DMS79 (cell line): ENCODE data around the gene STX7.
"Not testable (repeated sequence)": the region's sequence is repeated elsewhere in the genome, so short reads cannot be mapped to it uniquely, and the experiment has no call there.

Experiments
- DNase-seq: peaks from one replicate; lab custom pipeline; 2025; lab: John Stamatoyannopoulos, UW

STX7 gene, protein sequence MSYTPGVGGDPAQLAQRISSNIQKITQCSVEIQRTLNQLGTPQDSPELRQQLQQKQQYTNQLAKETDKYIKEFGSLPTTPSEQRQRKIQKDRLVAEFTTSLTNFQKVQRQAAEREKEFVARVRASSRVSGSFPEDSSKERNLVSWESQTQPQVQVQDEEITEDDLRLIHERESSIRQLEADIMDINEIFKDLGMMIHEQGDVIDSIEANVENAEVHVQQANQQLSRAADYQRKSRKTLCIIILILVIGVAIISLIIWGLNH

DNA sequence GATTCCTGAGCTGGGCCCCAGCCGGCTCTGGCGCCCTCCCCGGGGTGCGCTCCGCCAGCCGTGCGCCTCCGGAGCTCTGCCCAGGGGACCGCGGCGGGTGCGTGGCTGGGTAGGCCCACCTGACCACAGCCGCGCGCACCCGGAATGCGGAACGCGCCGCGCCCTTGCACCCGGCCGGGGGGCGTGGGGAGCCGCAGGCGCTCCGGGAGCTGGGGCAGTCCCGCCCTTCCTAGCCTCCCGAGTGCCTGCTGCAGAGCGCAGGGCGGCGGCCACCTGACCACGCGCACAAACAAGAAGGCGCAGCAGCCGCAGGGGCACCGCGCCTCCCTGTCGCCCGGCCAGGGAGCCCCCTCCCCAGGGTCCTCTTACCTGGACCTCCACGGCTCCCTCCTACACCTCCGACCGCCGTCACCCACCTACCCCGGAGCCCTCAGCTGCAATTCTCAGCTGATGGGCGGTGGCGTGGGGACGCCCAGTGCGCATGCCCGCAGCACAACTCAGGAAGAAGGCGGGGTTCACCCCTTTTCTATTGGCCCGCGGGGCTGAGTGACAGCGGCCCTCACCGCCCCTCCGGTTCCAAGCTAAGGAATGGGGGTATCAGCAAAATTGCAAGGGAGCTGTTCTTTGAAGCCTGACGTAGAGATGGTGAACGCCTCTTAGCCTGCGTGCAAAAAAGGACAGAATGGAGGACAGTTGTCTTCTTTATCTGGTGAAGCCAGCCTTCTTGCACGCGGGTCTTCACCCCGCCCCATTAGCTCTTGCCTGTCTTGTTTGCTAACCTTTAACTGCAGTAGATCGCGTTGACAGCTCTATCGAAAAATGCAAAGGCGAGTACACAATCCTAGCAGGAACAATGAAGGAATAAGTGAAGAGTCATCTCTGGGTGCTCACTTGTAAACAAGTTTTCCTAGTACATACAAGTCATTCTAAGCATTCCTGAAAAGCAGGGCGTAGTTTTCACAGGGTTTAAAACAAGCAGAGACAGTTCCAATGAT lies at the start of gene STX7:
Gene STX7, minus strand, starts transcription at position 479 of the 995 bp plus-strand sequence. CDS start 9,586 bp downstream, outside the sequence.
- peak; percentile 60 for DNase-seq

DNA sequence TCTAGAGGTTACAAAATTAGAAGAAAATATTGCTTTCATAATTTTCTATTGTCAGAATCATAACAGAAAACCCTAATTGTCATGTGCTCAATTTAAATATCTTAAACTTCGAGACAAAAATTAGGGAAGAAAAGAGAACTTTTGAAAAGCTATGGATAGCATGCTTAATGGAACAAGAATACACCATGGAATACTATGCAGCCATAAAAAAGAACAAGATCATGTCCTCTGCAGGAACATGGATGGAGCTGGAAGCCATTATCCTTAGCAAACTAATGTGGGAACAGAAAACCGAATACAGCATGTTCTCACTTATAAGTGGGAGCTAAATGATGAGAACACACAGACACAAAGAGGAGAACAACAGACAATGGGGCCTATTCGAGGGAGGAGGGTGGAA lies 47.2 kb upstream of the STX7 start:
- DNase-seq = not testable (repeated sequence)

DNA sequence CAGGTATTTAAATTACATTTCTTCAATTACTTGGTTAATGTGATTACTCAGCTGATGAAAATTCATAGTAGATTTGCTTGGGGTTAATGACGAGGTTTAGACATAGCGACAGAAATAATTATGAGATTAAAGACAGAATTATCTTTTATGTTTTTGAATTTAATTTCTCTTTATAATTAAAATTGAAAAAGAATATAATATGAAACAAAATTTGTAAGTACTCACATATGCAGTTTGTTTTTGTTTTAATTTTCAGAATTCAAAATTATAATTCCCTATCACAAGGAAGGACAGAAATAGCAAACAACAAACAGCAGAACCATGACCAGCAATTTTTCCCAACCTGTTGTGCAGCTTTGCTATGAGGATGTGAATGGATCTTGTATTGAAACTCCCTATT lies 39.5 kb upstream of the STX7 start, which contains the start of gene TAAR8:
Gene TAAR8, plus strand, starts transcription at position 301 of the 400 bp plus-strand sequence. Its CDS starts 21 bp downstream, at position 322.
- DNase-seq = no peak

DNA sequence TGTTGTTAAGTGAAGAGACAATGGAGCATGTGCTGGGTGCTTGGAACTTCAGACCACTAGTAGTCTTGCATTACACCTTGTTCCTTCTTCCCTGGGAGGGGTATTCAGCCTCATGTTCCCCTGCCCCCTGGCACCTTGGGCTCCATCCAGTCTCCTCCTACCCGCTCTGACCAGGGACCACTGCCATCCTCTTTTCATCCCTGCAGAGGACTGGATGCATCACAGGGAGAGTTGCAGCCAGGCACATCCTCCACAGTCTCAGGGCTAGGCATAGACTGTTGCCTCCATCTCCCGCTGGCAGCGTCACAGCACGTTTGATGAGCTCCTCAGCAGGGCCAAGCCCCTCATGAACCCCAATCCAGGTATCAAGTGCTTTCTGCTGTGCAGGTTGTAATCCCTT lies 38.3 kb upstream of the STX7 start:
- DNase-seq = no peak

DNA sequence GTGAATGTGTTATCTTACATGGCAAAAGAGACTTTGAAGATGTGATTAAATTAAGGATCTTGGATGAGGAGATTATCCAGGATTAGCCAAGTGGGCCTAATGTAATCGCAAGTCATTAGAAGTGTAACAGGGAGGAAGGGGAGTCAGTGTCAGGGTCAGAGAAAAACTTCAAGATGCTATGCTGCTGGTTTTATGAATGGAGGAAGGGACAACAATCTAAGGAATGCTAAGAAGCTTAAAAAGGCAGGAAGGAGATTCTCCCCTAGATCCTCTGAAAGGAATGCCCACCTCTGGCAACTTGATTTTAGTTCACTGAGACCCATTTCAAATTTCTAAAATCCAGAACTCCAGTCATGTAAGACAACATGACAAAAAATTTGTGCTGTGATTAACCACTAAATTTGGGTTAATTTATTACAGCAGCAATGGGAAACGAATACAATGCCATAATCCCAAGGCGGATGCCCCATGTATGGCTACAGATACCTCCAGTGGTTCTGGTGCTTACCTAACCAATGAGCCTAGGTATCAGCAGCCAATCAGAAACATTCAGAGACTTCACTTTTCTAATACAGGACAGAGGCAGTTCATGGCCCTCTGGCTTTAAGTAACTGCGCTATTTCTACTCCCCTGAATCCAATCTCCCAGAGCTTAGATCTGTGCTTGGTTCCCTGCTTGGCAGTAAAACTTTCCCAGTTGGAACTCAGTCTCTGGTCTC lies 36.0 kb upstream of the STX7 start:
- DNase-seq = no peak

DNA sequence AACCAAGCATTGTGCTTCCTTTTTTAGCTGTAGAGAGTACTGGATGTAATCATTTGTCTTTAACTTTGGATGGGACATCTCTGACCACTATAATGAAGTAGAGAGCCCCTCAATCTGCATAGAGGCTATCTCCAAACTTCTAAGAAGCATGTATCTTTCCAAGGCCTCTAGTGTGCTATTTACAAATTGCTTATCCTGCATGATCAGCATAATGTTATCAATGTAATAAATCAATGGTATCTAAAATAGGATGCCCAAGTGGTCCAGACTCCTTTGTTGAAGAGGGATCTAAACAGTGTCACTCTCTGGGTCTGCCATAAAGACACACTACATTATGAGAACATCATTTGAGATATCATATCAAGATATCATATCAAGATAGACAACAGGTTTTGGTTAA lies 31.9 kb upstream of the STX7 start:
- no peak for DNase-seq

DNA sequence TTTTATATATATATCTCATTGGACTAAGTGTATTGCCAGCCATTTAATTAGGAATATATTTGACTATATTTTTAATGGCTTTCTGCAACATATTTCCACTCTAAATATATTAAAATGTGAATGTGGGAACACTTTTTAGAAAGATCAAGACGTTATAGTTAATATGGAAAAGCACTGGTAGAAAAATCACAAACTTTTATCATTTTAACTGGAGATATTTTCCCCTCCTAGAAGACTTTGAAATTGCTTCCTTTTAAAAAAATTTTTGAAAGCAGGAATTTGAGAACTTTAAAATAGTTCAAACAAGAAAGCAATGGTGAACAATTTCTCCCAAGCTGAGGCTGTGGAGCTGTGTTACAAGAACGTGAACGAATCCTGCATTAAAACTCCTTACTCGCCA lies 25.1 kb upstream of the STX7 start, which contains the start of gene TAAR9:
Gene TAAR9, plus strand, starts transcription at position 301 of the 400 bp plus-strand sequence. Its CDS starts 13 bp downstream, at position 314.
- DNase-seq = no peak

DNA sequence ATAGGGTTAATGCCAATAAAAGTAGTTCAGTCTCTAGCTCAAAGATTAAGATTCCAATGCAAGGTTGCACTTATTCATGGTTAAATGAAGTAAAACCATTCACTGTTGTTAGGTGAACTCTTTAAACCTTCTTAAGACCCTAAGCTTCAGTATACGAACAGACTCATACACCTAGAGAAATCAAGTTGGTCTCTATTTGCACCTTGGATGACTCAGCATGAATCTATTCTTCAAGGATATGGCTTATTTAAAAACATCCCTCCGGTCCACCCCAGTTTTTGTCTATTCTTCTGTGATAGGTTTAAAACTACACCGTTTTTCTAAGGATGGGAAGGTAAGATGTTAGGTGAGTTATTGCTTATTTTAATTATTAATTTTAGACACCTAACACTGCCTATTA lies 24.2 kb upstream of the STX7 start:
- no peak for DNase-seq

DNA sequence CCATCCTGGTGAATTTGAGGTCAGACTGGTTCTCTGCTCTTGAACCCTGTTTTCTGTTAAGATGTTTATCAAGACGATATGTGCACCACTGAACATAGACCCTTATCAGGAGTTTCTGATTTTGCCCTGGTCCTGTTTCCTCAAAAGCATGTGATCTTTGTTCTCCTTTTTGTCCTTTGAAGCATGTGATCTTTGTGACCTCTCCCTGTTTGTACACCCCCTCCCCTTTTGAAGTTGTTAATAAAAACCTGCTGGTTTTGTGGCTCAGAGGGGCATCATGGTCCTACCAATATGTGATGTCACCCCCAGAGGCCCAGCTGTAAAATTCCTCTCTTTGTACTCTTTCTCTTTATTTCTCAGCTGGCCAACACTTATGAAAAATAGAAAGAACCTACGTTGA lies 21.6 kb upstream of the STX7 start:
- not testable (repeated sequence) for DNase-seq

DNA sequence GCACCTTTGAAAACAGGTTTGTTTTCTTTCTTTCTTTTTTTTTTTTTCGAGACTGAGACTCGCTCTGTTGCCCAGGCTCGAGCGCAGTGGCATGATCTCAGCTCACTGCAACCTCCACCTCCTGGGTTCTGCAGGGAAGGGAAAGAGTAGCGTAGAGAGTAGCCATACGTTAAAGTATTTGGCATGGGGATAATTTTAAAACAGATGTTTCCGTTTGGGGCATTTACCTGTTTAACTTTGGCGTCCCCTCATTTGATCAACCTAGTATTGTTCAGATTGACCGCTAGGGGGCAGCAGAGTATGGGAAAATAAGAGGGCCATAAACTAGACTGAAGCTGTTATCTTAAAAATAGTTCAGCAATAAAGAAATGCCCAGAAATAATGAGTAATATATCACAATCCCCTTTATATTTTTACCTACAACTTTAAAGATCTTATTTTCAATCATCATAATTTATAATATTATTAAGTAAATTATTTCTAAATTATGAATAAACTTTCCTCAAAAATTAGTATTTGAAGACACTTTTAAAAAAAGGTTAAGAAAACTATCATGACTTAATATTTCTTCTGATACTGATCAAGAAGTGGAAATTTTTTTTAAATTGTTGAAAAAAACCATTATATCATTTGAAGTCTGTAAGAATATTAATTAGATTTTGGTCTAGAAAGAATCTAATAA lies 17.5 kb upstream of the STX7 start:
- DNase-seq = peak; percentile 7

DNA sequence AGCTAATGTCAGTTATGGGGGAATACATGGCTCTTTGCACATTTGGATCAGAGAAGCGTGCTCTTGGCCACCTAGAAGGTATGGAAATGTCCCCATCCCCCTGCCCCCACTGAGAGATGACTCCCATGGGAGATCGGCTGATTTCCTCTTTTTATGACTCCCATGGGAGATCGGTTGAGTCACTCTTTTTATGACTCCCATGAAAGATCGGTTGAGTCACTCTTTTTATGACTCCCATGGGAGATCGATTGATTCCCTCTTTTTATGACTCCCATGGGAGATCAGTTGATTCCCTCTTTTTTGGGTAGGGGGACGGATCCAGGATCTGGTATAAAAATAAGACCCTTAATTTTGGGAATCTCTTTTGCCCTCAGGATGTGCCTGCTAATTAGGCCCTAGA lies 14.9 kb upstream of the STX7 start:
- DNase-seq = no peak

DNA sequence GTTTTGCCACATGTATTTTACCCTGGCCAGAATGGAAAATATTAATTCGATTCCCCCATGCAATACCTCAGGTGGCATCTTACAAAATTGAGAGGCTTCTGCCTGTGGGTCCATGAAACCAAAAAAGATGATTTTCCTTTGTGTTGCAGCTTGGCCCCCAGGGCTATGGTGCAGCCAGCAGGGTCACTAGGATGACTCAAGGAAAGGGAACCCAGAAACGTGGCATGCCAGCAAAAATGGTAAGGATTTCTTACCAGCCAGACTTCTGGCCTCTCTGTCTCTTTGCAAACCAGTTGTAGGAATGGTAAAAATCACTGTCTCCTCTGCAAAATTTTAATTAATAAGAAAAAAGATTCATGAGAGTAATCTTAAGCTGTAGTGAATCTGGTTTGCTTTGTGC lies 13.5 kb upstream of the STX7 start:
- DNase-seq = no peak

DNA sequence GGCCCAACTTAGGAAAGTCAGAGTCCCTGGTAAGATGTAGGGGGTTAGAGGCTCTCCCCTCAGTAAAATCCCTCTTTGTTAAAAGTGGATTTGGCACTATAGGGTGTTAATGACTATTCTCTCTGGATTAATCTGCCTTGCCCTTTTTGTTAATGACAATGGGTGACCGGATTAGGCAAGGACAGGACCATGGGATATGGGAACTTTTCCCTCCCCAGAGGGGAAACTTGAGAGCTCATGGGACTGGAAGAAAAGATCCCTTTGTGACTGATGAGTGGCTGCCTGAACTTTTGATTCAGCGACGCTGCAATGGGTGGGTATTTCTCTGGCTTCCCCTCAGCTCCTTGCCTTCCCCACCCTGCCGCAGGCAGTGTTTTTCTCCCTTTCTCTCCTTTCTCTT lies 12.9 kb upstream of the STX7 start:
- DNase-seq = no peak

DNA sequence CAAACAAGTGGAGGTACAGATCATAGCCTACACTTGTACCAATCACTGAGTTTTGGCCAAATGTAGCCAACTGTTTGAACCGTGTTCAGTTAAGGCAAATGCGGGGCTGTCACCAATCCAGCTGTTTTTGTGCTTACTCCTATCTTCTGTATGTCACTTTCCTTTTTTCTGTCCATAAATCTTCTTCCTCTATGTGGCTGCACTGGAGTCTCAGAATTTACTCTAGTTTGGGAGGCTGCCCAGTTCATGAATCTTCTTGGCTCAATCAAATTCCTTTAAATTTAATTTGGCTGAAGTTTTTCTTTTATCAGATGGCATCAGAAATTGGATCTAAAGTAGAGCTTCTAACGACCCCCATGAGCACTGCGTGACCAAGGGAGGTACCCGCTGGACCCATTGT lies 11.7 kb upstream of the STX7 start:
- DNase-seq = no peak

DNA sequence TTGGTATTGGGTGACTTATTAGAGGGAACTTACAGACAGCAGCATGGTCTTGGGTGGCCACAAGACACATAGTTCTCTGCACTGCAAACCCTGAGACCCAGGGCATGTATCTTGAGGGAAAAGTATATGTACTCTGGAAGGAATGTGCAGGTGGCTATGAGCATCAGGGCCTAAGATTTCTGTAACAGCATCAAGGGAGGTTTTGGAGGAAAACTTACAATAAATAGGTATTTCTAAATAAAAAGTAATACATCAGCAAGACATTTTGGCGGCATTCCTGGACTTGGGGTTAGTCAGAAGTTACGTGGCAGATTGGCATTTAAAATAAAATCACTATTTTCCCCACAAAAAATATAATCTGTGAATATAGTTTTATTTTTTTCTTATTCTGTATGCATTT lies 8.0 kb upstream of the STX7 start:
- DNase-seq = no peak

DNA sequence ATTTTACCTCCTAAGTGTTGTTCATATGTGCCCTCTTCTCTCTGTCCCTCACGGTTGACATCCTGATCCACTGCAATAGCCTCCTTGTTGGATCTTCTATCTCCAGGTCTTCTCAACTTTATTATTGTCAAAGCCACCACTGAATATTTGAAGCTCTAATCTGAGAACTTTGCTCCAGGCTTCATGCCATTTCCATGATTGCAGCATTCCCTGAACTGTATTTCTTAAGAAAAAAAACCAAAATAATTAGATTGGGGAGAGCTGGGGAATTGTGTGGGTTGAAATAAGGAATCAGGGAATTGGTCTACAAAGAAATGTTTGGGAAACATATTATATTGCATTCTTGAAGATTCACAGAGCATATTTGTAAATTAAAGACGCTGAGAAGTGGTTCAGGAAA lies 2.5 kb upstream of the STX7 start:
- no peak for DNase-seq

DNA sequence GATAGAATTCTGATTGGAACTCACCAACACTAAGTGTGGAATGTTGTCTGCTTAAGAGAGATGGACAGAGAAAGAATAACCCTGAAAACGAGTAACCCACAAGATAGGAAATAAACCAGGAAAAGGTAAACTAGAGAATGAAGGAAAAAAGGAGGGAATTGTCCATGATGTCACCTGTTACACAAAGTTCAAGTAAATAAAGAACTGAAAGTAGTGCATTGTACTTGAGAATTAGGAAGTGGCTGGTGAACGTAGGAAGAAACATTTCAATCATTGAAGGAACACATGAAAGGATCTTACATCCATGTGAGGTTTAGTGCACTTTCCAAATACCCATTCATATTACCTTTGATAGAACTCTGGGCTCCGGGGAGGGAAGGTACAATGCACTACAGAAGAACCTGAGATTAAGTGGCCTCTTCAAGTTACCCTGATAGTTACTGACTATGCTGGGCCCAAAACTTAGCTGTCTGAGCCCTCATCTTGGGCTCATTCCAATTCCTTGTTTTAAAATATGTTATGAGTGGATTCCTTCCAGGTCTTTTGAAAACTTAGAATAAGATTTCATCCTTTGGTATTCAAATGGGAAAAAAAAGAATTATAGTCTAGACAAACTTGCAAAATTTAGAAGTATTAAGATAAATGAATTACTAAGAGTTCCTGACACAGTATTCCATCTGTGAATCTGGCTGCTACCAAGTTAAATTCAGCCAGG lies 1.1 kb upstream of the STX7 start:
- no peak for DNase-seq

DNA sequence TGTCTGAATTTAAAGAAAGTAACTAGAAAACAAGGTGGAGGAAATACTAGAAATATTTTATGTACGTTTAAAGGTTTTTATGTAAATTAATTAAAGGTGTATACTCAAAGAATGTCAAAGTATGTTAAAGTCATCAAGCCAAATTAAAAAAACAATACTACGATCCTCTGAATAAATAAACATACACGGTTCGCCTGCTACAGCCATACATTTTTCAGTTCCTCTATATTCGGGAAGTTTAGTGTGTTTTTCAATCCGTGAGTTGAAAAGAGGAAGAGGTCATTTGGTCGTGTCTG lies 626 bp downstream of the STX7 start:
- no peak for DNase-seq

DNA sequence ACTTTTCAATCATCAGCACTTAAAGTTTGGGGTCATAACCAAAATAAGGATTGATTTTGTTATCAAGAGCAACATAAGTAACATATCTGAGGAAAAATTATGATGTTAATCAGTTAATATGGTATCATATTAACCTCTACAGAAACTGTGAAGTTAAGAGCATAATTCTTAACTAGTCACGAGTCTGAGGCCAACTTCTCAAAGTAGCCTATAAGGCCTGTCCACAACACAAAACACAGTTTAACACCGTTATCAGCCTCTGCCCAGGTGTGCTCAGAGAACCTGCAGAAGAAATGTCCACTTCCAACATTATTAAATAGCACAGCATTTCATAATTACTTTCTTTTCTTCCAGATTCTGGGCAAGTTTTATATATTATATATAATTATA lies 1.1 kb downstream of the STX7 start:
- DNase-seq = no peak

DNA sequence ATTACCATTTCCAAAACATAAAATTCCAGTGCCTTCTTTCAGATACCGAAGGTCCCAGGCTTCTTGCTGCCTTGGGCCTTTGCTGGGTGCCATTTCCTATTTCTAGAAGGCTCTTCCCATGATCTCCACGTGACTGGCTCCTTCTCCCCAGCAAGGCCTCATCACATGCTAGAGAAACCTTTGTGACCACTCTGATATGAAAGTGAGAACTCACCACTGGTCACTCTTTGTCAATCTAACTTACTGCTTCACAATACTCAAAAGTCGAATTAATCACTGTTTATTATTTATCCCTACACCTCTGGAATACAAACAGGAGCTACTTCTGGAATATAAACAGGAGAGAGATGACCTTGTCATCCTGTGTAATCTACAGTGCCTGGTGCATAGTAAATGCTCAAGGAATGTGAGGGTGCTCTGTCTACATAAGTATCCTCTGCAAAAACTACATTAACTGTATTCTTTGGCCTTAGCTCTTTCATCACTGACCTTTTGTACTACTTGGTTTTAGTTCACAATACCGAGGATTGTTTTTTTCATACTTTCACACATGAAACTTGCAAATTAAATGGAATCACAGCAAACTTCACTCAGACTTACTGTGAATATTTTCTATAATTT lies 1.6 kb downstream of the STX7 start:
- no peak for DNase-seq
